Spinal cord (tissue), 10 donors: ENCODE results near the gene ZNF8. TPM values are rescaled to one million over a fixed set of nuclear protein-coding genes. Genes with fewer than 3 reads are reported as not detected.
"Not testable (repeated sequence)": the region's sequence is repeated elsewhere in the genome, so short reads cannot be mapped to it uniquely, and the experiment has no call there.

Experiments
- DNase-seq, 6 donors: peaks; one replicate each; pipeline versions ENCODE4 v3.0.0 to v3.0.0-alpha.2; 2013 to 2015; ENCODE audit warnings: low spot score in 6 of 6, low read depth in 4 of 6
- H3K27ac ChIP-seq: one replicate; pipeline ENCODE4 v1.5.1; 2013; ENCODE audit warnings: low read depth, low read length, control low read depth
- H3K27me3 ChIP-seq: one replicate; pipeline ENCODE4 v1.6.1; 2013; ENCODE audit warnings: low read length; ENCODE audit not compliant: control insufficient read depth, insufficient read depth
- H3K36me3 ChIP-seq: one replicate; pipeline ENCODE4 v1.6.1; 2013; ENCODE audit warnings: low read length; ENCODE audit not compliant: control insufficient read depth, insufficient read depth
- H3K4me1 ChIP-seq: one replicate; pipeline ENCODE4 v1.6.1; 2013; ENCODE audit warnings: low read length; ENCODE audit not compliant: control insufficient read depth, insufficient read depth
- H3K4me3 ChIP-seq: one replicate; pipeline ENCODE4 v1.5.1; 2013; ENCODE audit warnings: low read depth, low read length, control low read depth
- H3K9me3 ChIP-seq: one replicate; pipeline ENCODE4 v1.6.1; 2013; ENCODE audit warnings: low read length; ENCODE audit not compliant: control insufficient read depth, insufficient read depth
- WGBS: methylation state at CpG from one replicate; pipeline ENCODE4 v1.1.5; 2013; ENCODE audit warnings: missing lambda C conversion rate; ENCODE audit not compliant: insufficient coverage; 5-methylcytosine and 5-hydroxymethylcytosine counted together
- polyA plus RNA-seq, 2 donors: library from polyadenylated mRNA; unstranded; fragments of 120-200 nt; gene quantifications; one replicate each; pipeline ENCODE4 v1.2.1, GENCODE V29; 2013; ENCODE audit not compliant: insufficient read length in 2 of 2
- total RNA-seq, 2 donors: library from RNA; depleted of rRNA in 1 of 2; stranded (reverse); fragments of 120-200 nt in 1 of 2; fragments of >200 nt in 1 of 2; gene quantifications; one replicate each; pipeline versions ENCODE4 v1.2.3 to v1.2.4, GENCODE V29; 2013 to 2014
- donor health status: healthy.

Gene ZNF8
- total and polyA plus RNA-seq, 4 donors: 8.2 to 13.9 (median 10.8) TPM

- DNase-seq: peak in 2 of 6 donors; percentile 49 to 70
- not testable (repeated sequence) for H3K4me1 ChIP-seq, H3K4me3 ChIP-seq, H3K27me3 ChIP-seq, H3K9me3 ChIP-seq, H3K27ac ChIP-seq
- H3K36me3 ChIP-seq: peaks cover 32% of the 10 kb centered on the region
- WGBS: 44% methylated on average over 8 of the region's 13 CpGs
Measured at GRCh38 chr19:58310685-58311084, 31.9 kb downstream of the ZNF8 start.

DNA sequence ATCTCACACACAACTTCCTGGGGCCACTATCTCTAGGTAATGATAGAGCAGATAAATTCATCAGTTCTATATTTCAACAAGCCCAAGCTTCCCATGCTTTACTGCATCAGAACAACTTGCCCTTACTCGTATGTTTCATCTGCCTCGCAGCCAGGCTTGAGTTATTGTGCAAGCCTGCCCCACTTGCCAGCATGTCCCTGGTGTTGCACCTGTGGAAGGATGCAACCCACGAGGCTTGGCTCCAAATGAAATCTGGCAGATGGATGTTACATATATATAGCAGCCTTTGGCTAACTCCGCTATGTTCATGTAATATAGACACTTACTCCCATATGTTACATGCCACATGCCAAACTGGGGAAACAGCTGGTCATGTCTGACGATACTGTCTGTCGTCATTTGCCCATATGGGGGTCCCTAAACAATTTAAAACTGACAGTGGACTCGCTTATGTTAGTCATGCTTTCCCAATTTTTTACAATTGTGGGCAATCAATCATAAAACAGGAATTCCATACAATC lies 32.6 kb downstream of the ZNF8 start:
- peak in 2 of 6 donors; percentile 45 to 91 for DNase-seq
- 80% methylated on average over 6 of the region's 7 CpGs for WGBS
- Histone ChIP-seq H3K4me1 (no peaks in the 10 kb centered on the region), H3K27me3 (no peaks in the 10 kb centered on the region), H3K9me3 (no peaks in the 10 kb centered on the region), H3K27ac (no peak overlapping the region), H3K36me3 (peaks cover 39% of the 10 kb centered on the region), H3K4me3 (no peak overlapping the region)

- Histone ChIP-seq H3K4me3 (no peak overlapping the region), H3K27me3 (no peaks in the 10 kb centered on the region), H3K27ac (no peak overlapping the region), H3K36me3 (peaks cover 57% of the 10 kb centered on the region), H3K9me3 (no peaks in the 10 kb centered on the region), H3K4me1 (no peaks in the 10 kb centered on the region)
- 92% methylated on average over 1 of the region's 2 CpGs for WGBS
- no peak for DNase-seq
Measured at GRCh38 chr19:58315580-58315979, 36.8 kb downstream of the ZNF8 start.

DNA sequence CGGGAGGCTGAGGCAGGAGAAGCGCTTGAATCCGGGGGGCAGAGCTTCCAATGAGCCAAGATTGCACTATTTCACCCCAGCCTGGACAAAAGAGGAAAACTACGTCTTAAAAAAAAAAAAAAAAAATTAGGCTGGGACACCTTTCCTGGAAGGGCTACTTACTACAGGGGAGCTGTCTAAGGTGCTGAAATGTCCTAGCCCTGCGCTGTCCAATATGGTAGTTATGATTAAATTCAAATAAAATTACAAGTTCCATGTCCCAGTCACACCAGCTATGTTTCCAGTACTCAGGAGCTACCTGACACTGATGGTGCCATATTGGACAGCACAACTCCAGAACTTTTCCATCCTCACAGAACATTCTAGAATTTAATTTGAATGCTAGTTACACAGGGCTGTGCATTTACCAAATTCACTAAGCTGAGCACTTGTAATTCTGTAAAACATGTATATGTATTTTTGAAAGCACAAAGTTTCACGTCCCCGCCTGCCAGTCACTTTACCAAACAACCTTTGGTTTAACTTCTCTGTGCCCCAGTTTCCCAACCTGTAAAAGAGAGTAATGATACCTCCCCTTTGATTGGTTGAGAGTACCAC lies 38.8 kb downstream of the ZNF8 start:
- no peaks in the 10 kb centered on the region for H3K27me3 ChIP-seq
- H3K27ac ChIP-seq: no peak overlapping the region
- no CpG with 5 or more reads among the region's 7 CpGs for WGBS
- no peaks in the 10 kb centered on the region for H3K9me3 ChIP-seq
- peaks cover 49% of the 10 kb centered on the region for H3K36me3 ChIP-seq
- DNase-seq: no peak
- H3K4me3 ChIP-seq: no peak overlapping the region
- H3K4me1 ChIP-seq: no peaks in the 10 kb centered on the region

DNA sequence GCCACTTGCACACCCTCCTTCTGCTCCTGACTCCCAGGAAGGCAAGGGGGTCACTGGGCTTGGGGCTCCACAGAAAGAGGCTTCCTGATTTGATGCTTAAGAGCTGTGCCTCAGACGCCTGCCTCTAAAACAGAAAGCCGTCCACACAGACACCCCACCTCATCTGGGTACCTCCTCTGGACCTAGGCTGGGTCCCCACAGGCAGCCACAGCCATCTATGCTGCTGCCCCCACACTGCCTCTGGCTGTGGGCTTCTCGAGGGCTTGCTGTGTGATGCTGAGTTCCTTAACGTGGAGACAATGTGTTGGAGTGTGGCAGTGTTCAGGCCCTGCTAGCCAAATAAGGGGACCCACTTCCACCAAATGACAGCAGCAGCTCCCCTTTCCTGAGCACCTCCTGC lies 39.5 kb downstream of the ZNF8 start:
- H3K9me3 ChIP-seq: no peaks in the 10 kb centered on the region
- DNase-seq: no peak
- no peaks in the 10 kb centered on the region for H3K4me1 ChIP-seq
- peaks cover 42% of the 10 kb centered on the region for H3K36me3 ChIP-seq
- WGBS: 75% methylated on average over 3 of the region's 4 CpGs
- no peaks in the 10 kb centered on the region for H3K27me3 ChIP-seq
- H3K27ac ChIP-seq: no peak overlapping the region
- H3K4me3 ChIP-seq: no peak overlapping the region

DNA sequence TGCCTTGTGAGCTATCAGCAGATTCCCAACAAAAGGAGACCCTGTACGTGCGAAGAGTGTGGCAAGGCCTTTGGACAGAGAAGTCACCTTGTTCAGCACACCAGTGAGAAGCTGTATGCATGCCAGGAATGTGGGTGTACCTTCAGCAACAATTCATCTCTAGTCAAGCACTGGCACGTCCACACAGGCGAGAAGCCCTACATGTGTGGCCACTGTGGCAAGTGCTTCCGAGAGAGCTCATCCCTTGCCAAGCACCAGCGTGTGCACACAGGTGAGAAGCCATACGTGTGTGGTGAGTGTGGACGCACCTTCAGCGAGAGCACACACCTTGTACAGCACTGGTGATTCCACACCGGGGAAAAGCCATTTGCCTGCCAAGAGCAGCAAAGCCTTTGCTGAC lies 40.5 kb downstream of the ZNF8 start:
- DNase-seq: no peak
- Histone ChIP-seq H3K27ac (no peak overlapping the region), H3K9me3 (no peaks in the 10 kb centered on the region), H3K4me3 (no peak overlapping the region), H3K4me1 (no peaks in the 10 kb centered on the region), H3K36me3 (peaks cover 35% of the 10 kb centered on the region), H3K27me3 (no peaks in the 10 kb centered on the region)
- WGBS: 91% methylated on average over 10 of the region's 10 CpGs

DNA sequence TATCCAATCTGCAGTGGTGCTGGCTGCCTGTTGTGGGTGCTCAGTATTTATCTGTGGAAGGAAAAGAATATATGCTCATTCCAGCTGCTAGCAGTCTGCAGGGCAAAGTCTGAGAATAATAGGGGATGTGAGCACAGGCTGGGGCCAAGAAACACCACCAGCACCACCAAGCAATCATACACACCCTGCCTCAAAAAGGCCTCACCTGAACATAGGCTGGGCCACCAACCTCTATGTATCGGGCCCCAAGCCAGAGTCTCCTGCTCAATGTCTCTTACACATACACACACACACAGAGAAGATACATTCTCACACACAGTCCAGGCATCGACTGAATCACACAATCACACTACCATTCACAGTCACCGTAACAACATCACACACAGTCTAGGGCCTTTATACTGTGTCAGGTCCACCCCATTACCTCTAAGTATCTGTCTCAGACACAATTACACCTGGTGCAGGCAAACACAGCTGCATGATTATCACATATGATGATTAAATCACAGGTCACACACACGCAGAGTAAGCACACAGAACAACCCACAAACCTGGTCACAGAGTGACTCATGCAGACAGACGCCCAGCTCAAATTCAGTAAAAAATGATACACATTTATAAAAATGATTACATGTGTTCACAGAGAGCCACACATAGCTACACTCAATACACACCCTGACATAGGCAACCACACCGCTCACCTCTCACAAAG lies 46.7 kb downstream of the ZNF8 start:
- peaks cover 23% of the 10 kb centered on the region for H3K4me1 ChIP-seq
- 87% methylated on average over 4 of the region's 6 CpGs for WGBS
- no peaks in the 10 kb centered on the region for H3K9me3 ChIP-seq
- H3K27ac ChIP-seq: no peak overlapping the region
- no peaks in the 10 kb centered on the region for H3K27me3 ChIP-seq
- H3K4me3 ChIP-seq: peak overlapping the region; percentile 98
- H3K36me3 ChIP-seq: peaks cover 3% of the 10 kb centered on the region
- no peak for DNase-seq

DNA sequence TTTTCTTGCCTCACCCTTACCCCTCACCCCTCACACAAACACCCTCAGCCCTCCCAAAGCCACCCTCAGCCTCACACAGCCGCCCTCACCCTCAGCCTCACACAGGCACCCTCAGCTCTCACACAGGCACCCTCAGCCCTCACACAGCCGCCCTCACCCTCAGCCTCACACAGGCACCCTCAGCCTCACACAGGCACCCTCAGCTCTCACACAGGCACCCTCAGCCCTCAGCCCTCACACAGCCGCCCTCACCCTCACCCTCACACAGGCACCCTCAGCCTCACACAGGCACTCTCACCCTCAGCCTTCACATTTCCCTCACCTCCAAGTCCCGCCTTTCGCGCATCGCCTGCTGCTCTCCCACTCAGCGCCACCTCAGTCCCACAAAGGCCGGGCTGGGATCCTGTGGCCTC lies 47.8 kb downstream of the ZNF8 start:
- DNase-seq: no peak
- 3% methylated on average over 9 of the region's 9 CpGs for WGBS
- Histone ChIP-seq H3K36me3 (peaks cover 3% of the 10 kb centered on the region), H3K27ac (peak overlapping the region; percentile 97), H3K4me1 (peaks cover 23% of the 10 kb centered on the region), H3K9me3 (no peaks in the 10 kb centered on the region), H3K4me3 (peak overlapping the region; percentile 98), H3K27me3 (no peaks in the 10 kb centered on the region)

GRCh38 chr19:58326914-58327726 lies 48.4 kb downstream of the ZNF8 start, which contains the start of gene ZSCAN22:
Gene ZSCAN22 (plus strand): TSS chr19:58326994. CDS start chr19:58334803, 7,809 bp downstream.
- peak; percentile 91 to 99 (median 97) for DNase-seq
- Histone ChIP-seq H3K9me3 (no peaks in the 10 kb centered on the region), H3K36me3 (peaks cover 3% of the 10 kb centered on the region), H3K27ac (peak within 1 kb of the TSS; percentile 97), H3K27me3 (no peaks in the 10 kb centered on the region), H3K4me3 (peak within 1 kb of the TSS; percentile 98), H3K4me1 (peaks cover 23% of the 10 kb centered on the region)
- under 1% methylated on average over 62 of the region's 62 CpGs for WGBS
